Measurements from ENCODE around the gene ATP2A1.

Gene ATP2A1

DNA sequence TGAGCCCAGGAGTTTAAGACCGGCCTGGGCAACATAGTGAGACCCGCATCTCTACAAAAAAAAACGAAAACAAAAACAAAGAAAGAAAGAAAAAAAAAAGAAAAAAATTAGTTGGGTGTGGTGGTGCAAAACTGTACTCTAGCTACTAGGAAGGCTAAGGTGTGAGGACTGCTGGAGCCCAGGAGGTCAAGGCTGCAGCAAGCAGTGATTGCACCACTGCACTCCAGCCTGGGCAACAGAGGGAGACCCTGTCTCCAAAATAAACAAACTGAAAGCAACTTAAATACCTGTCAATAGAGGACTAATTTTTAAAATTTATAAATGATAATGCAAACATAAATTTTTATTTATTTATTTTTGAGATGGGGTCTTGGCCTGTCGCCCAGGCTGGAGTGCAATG lies 17.3 kb downstream of the ATP2A1 start:
- no peaks in the 10 kb centered on the region for H3K4me1 ChIP-seq (ENCODE audit: control insufficient read depth, insufficient read depth, low read length)
- no peaks in the 10 kb centered on the region for H3K27me3 ChIP-seq (ENCODE audit: control insufficient read depth, insufficient read depth, low read length)
- no peak overlapping the region for H3K4me3 ChIP-seq (ENCODE audit: low read length)
- no peak overlapping the region for H3K27ac ChIP-seq (ENCODE audit: low read depth, low read length)
- no peak overlapping the region for H3K9ac ChIP-seq (ENCODE audit: low read length)
- H3K36me3 ChIP-seq (ENCODE audit: control insufficient read depth, insufficient read depth, low read length), result no peaks in the 10 kb centered on the region

DNA sequence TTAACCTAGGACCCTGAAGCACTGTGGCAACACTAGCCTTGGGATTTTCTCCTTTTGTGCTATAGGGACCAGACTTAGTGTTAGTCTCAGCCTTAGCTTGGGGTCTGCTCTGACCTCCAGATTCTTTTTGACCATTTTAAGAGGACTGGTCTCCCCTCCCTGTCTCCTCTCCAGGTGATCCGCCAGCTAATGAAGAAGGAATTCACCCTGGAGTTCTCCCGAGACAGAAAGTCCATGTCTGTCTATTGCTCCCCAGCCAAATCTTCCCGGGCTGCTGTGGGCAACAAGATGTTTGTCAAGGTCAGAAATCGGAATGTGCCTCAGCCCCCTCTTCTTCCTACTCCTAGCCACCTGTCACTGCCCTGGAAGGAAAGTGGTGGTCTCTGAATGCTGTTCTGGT lies 19.5 kb downstream of the ATP2A1 start:
- H3K9ac ChIP-seq (ENCODE audit: low read length), result no peak overlapping the region
- H3K27me3 ChIP-seq (ENCODE audit: control insufficient read depth, insufficient read depth, low read length), result no peaks in the 10 kb centered on the region
- H3K4me1 ChIP-seq (ENCODE audit: control insufficient read depth, insufficient read depth, low read length), result no peaks in the 10 kb centered on the region
- no peak overlapping the region for H3K4me3 ChIP-seq (ENCODE audit: low read length)
- H3K27ac ChIP-seq (ENCODE audit: low read depth, low read length), result no peak overlapping the region
- no peaks in the 10 kb centered on the region for H3K36me3 ChIP-seq (ENCODE audit: control insufficient read depth, insufficient read depth, low read length)

DNA sequence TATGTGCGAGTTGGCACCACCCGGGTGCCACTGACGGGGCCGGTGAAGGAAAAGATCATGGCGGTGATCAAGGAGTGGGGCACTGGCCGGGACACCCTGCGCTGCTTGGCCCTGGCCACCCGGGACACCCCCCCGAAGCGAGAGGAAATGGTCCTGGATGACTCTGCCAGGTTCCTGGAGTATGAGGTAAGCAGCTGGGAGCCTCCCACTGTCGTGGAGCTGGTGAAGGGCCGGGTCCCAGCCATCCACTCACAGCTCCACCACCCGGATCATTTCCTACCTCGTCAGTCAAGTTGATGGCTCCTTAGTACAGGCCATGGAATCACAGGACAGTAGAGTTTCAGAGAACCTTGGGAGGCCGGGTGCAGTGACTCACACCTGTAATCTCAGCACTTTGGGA lies 20.0 kb downstream of the ATP2A1 start:
- H3K27me3 ChIP-seq (ENCODE audit: control insufficient read depth, insufficient read depth, low read length), result no peaks in the 10 kb centered on the region
- no peak overlapping the region for H3K9ac ChIP-seq (ENCODE audit: low read length)
- no peak overlapping the region for H3K27ac ChIP-seq (ENCODE audit: low read depth, low read length)
- no peaks in the 10 kb centered on the region for H3K4me1 ChIP-seq (ENCODE audit: control insufficient read depth, insufficient read depth, low read length)
- H3K4me3 ChIP-seq (ENCODE audit: low read length), result no peak overlapping the region
- no peaks in the 10 kb centered on the region for H3K36me3 ChIP-seq (ENCODE audit: control insufficient read depth, insufficient read depth, low read length)

DNA sequence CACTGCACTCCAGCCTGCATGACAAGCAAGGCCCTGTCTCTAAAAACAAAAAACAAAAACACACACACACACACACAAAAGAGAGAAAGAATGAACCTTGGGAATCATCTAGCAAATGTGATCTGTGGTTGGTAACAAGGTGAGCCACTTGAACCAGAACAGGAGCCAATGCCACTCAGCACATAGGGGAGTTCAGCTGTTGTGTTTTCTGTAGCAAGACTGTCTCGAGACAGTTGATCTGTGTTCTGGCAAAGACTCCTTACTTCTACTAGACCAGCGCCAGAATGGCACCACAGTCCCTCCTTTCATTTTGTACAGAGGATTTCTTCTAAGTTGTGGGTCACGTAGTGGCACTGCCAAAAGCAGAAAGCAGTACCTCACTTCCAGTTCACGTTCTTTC lies 20.7 kb downstream of the ATP2A1 start:
- no peak overlapping the region for H3K27ac ChIP-seq (ENCODE audit: low read depth, low read length)
- H3K9ac ChIP-seq (ENCODE audit: low read length), result no peak overlapping the region
- H3K36me3 ChIP-seq (ENCODE audit: control insufficient read depth, insufficient read depth, low read length), result no peaks in the 10 kb centered on the region
- H3K27me3 ChIP-seq (ENCODE audit: control insufficient read depth, insufficient read depth, low read length), result no peaks in the 10 kb centered on the region
- no peaks in the 10 kb centered on the region for H3K4me1 ChIP-seq (ENCODE audit: control insufficient read depth, insufficient read depth, low read length)
- no peak overlapping the region for H3K4me3 ChIP-seq (ENCODE audit: low read length)

DNA sequence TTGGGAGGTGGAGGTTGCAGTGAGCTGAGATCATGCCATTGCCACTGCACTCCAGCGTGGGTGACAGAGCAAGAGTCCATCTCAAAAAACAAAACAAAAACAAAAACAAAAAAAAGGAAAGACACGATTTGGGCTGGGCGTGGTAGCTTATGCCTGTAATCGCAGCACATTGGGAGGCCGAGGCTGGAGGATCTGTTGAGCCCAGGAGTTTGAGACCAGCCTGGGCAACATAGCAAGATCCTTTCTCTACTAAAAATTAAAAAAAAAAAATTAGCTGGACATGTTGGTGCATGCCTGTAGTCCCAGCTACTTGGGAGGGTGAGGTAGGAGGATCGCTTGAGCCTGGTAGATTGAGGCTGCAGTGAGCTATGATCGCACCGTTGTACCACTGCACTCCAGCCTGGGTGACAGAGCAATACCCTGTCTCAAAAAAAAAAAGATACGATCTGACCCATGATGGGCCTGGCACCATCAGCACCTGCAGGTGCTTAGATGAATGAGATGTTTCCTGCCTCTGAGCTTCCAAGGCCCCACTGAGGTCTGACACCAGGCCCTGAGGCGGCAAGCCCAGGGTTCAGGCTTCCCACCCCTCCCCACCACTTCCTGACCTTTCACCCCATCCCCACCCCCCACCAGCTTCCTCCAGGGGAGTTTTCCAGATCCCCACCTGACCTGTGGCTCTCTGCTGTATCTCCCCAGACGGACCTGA lies 21.7 kb downstream of the ATP2A1 start:
- Histone ChIP-seq H3K4me3 (ENCODE audit: low read length) (no peak overlapping the region), H3K27ac (ENCODE audit: low read depth, low read length) (no peak overlapping the region), H3K36me3 (ENCODE audit: control insufficient read depth, insufficient read depth, low read length) (peaks cover under 1% of the 10 kb centered on the region), H3K4me1 (ENCODE audit: control insufficient read depth, insufficient read depth, low read length) (no peaks in the 10 kb centered on the region), H3K27me3 (ENCODE audit: control insufficient read depth, insufficient read depth, low read length) (no peaks in the 10 kb centered on the region), H3K9ac (ENCODE audit: low read length) (no peak overlapping the region)

DNA sequence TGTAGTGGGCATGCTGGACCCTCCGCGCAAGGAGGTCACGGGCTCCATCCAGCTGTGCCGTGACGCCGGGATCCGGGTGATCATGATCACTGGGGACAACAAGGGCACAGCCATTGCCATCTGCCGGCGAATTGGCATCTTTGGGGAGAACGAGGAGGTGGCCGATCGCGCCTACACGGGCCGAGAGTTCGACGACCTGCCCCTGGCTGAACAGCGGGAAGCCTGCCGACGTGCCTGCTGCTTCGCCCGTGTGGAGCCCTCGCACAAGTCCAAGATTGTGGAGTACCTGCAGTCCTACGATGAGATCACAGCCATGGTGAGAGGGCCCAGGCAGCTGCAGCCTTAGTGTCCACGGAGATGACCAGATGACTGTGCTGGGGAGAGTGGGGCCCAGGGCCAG lies 22.3 kb downstream of the ATP2A1 start:
- Histone ChIP-seq H3K4me1 (ENCODE audit: control insufficient read depth, insufficient read depth, low read length) (no peaks in the 10 kb centered on the region), H3K9ac (ENCODE audit: low read length) (no peak overlapping the region), H3K4me3 (ENCODE audit: low read length) (no peak overlapping the region), H3K36me3 (ENCODE audit: control insufficient read depth, insufficient read depth, low read length) (peaks cover 4% of the 10 kb centered on the region), H3K27ac (ENCODE audit: low read depth, low read length) (no peak overlapping the region), H3K27me3 (ENCODE audit: control insufficient read depth, insufficient read depth, low read length) (no peaks in the 10 kb centered on the region)

DNA sequence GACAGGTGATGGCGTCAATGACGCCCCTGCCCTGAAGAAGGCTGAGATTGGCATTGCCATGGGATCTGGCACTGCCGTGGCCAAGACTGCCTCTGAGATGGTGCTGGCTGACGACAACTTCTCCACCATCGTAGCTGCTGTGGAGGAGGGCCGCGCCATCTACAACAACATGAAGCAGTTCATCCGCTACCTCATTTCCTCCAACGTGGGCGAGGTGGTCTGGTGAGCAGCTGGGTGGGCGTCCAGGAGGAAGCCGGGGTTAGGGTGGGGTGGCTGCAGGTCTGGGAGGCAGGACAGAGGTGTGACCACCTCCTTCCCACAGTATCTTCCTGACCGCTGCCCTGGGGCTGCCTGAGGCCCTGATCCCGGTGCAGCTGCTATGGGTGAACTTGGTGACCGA lies 23.6 kb downstream of the ATP2A1 start:
- Histone ChIP-seq H3K27ac (ENCODE audit: low read depth, low read length) (no peak overlapping the region), H3K4me3 (ENCODE audit: low read length) (no peak overlapping the region)

DNA sequence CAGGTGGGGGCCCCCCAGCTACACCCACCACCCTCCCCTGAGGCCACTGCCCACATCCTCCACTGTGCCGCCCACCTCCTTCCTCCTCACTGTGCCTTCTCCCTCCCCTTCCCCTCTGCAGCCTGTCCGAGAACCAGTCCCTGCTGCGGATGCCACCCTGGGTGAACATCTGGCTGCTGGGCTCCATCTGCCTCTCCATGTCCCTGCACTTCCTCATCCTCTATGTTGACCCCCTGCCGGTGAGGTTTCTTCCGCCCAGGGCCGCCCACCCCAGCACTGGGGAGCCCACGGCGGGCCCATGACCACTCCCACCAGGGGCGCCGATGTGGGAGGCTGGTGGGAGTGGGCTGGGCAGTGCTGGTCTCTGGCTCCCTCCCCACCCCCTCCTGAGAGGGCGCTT lies 24.6 kb downstream of the ATP2A1 start:
- Histone ChIP-seq H3K27me3 (ENCODE audit: control insufficient read depth, insufficient read depth, low read length) (no peaks in the 10 kb centered on the region), H3K9ac (ENCODE audit: low read length) (no peak overlapping the region), H3K4me1 (ENCODE audit: control insufficient read depth, insufficient read depth, low read length) (no peaks in the 10 kb centered on the region), H3K36me3 (ENCODE audit: control insufficient read depth, insufficient read depth, low read length) (peaks cover 4% of the 10 kb centered on the region), H3K27ac (ENCODE audit: low read depth, low read length) (no peak overlapping the region), H3K4me3 (ENCODE audit: low read length) (no peak overlapping the region)

More for the DNA sequence above, 23.6 kb downstream of the ATP2A1 start:
- no peak overlapping the region for H3K9ac ChIP-seq (ENCODE audit: low read length)
- peaks cover 4% of the 10 kb centered on the region for H3K36me3 ChIP-seq (ENCODE audit: control insufficient read depth, insufficient read depth, low read length)
- H3K4me1 ChIP-seq (ENCODE audit: control insufficient read depth, insufficient read depth, low read length), result no peaks in the 10 kb centered on the region
- H3K27me3 ChIP-seq (ENCODE audit: control insufficient read depth, insufficient read depth, low read length), result no peaks in the 10 kb centered on the region

DNA sequence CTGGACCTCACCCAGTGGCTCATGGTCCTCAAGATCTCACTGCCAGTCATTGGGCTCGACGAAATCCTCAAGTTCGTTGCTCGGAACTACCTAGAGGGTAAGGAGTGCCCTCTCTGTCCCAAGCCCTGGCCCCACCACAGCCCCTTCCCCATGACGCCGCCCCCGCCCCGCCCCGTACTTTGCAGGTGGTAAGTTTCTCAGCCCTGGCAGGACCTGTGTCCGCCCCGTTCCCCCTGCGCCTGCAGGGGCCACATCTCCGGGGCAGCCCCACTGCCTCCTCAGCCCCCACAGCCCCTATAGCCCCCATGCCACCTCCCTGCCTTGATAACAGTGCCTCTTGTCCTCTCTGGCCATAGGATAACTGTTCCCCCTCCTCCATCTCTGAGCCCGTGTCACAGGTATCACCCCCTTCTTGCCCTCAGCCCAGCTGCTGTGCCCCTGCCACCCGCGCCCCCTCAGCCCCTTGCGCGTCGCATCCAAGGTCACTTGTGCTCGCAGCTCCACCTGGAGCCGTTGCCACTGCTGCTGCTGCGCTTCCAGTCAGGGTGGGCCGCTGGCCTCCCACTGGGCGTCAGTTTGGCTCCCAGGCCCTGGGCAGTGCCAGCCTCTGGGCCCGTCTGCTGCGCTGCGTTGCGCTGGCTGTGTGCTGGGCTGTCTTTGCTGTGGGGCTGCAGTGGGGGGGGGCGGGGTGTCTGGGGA lies 25.2 kb downstream of the ATP2A1 start:
- Histone ChIP-seq H3K27ac (ENCODE audit: low read depth, low read length) (no peak overlapping the region), H3K9ac (ENCODE audit: low read length) (no peak overlapping the region), H3K4me3 (ENCODE audit: low read length) (no peak overlapping the region), H3K36me3 (ENCODE audit: control insufficient read depth, insufficient read depth, low read length) (peaks cover 7% of the 10 kb centered on the region), H3K4me1 (ENCODE audit: control insufficient read depth, insufficient read depth, low read length) (no peaks in the 10 kb centered on the region), H3K27me3 (ENCODE audit: control insufficient read depth, insufficient read depth, low read length) (no peaks in the 10 kb centered on the region)

DNA sequence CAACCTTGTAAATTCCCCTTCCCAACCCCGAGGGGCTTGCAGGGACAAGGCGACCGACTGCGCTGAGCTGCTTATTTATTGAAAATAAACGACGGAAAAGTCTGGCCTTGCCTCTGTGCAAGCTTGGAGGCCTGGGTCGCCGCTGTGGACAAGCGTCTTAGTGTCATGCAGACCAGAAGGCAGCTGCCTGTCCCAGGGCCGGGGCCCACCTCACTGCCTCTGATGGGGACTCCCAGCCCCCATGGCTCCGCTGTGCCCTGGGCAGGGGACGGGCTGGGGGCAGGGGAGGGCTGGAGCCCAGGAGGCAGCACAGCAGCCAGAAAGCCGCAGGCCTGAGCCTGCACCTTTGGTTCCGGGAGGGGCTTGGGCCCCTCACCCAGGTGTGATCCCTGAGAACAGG lies 26.1 kb downstream of the ATP2A1 start:
- Histone ChIP-seq H3K4me1 (ENCODE audit: control insufficient read depth, insufficient read depth, low read length) (no peaks in the 10 kb centered on the region), H3K36me3 (ENCODE audit: control insufficient read depth, insufficient read depth, low read length) (peaks cover 10% of the 10 kb centered on the region), H3K9ac (ENCODE audit: low read length) (no peak overlapping the region), H3K27me3 (ENCODE audit: control insufficient read depth, insufficient read depth, low read length) (no peaks in the 10 kb centered on the region), H3K4me3 (ENCODE audit: low read length) (no peak overlapping the region), H3K27ac (ENCODE audit: low read depth, low read length) (no peak overlapping the region)

DNA sequence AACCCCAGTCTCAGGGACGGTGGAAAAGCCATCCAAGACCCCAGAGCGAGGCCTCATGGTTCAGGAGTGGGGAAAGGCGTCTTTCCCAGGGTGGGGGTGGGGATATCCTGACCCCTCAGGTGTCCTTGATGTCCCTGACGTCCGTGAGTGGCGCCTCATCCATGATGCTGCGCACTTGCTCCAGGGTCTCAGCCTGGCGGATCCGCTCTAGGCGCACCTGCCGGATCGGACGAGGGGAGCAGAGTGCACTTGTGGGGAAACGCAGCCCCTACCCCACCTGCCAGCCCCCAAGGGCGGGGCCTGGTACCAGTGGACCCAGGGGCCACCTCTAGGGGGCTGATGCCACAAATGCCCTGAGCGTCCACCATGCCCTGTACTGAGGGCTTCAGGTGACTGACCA lies 26.5 kb downstream of the ATP2A1 start:
- Histone ChIP-seq H3K27ac (ENCODE audit: low read depth, low read length) (no peak overlapping the region), H3K36me3 (ENCODE audit: control insufficient read depth, insufficient read depth, low read length) (peaks cover 10% of the 10 kb centered on the region), H3K4me3 (ENCODE audit: low read length) (no peak overlapping the region), H3K27me3 (ENCODE audit: control insufficient read depth, insufficient read depth, low read length) (no peaks in the 10 kb centered on the region), H3K4me1 (ENCODE audit: control insufficient read depth, insufficient read depth, low read length) (no peaks in the 10 kb centered on the region), H3K9ac (ENCODE audit: low read length) (no peak overlapping the region)

DNA sequence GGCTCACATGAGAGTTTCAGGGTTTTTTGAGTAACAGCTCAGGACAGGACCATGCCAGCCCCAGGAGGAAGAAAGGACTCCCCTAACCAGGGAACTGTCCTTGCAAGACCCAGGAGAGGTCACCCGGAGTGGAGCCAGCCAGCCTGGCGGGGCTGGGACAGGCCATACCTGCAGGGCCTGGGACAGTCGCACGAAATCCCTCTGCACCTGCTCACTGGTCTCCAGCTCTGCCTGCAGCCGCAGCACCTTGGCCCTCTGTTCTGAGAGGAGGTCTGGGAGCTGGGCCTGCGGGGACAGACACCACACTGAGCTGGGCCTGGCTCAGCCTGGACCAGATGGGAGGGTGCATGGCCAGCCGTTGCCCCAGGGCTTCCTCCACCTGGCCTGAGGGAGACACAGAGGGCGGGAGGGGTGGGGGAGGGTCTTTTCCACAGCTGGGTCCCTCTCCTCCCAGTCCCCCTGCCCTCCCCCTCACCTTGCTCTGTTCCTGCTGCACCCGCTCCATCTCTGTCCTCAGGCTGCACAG lies 27.0 kb downstream of the ATP2A1 start:
- Histone ChIP-seq H3K27ac (ENCODE audit: low read depth, low read length) (no peak overlapping the region), H3K4me1 (ENCODE audit: control insufficient read depth, insufficient read depth, low read length) (no peaks in the 10 kb centered on the region), H3K27me3 (ENCODE audit: control insufficient read depth, insufficient read depth, low read length) (no peaks in the 10 kb centered on the region), H3K9ac (ENCODE audit: low read length) (no peak overlapping the region), H3K36me3 (ENCODE audit: control insufficient read depth, insufficient read depth, low read length) (peaks cover 10% of the 10 kb centered on the region), H3K4me3 (ENCODE audit: low read length) (no peak overlapping the region)

All from rectal smooth muscle tissue (tissue), 1 donor.